ENCODE results near the gene CEACAM21.

CEACAM21 gene

DNA sequence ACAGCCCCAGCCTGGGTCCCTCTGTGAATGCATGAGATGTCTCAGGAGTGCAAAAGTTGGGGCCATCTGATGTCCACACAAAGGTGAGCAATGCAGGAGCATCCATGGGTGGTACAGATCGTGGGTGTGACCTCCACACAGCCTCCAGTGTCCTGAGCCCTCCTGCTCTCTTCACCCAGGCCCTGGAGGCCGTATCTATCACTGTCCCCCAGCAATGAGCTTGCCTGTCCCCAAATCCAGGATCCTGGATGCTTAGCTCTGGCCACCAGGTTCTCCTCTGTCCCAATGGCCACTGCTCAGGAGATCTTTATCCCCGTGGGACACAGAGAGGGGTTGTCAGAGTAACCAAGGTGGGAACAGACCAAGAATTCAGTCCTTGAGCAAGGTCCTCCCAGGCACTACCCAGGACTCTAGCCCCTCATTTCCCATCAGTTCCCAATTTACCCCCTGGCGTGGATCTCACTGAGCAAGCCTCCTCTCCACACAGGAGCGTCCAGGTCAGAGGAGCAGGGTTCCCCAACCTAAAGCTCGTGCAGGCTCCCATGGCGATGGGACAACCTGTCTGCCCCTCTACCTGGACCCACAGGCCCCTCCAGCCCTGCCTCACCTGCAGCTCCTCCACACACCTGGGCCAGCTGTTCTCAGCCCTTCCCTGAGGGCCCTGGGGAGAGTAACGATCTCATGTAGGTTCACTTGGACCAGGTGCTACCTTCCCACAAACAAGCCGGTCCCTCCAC, 11.3 kb downstream of the CEACAM21 start:
- ChIA-PET CTCF (no interaction called here), POLR2A (ENCODE audit: low non-redundant PET) (no interaction called here)
- DNase-seq (ENCODE audit: low spot score): no peak
- TF ChIP-seq, protein P1, sequence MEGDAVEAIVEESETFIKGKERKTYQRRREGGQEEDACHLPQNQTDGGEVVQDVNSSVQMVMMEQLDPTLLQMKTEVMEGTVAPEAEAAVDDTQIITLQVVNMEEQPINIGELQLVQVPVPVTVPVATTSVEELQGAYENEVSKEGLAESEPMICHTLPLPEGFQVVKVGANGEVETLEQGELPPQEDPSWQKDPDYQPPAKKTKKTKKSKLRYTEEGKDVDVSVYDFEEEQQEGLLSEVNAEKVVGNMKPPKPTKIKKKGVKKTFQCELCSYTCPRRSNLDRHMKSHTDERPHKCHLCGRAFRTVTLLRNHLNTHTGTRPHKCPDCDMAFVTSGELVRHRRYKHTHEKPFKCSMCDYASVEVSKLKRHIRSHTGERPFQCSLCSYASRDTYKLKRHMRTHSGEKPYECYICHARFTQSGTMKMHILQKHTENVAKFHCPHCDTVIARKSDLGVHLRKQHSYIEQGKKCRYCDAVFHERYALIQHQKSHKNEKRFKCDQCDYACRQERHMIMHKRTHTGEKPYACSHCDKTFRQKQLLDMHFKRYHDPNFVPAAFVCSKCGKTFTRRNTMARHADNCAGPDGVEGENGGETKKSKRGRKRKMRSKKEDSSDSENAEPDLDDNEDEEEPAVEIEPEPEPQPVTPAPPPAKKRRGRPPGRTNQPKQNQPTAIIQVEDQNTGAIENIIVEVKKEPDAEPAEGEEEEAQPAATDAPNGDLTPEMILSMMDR (conservative IDR thresholded peaks at IDR 0.05; ENCODE audit: low read depth): no peak
- no peak overlapping the region for H3K27ac ChIP-seq

DNA sequence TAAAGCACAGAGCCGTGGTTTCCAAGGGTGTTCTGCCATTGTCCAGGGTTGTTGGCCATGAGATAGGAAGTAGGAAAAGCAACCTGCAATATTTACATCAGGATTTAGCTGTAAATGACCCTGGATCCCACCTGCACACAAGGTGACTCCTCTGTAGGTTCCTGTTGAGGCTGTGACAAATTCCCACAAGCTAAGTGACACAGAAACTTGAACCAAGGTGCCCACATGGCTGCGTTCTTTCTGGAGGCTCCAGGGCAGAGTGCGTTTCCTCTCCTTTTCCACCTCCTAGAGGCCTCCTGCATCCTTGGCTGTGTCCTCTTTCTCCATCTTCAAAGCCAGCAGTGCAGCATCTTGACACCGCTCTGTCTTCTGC, 11.9 kb downstream of the CEACAM21 start:
- POLR2A ChIA-PET (ENCODE audit: low non-redundant PET): no interaction called here
- TF ChIP-seq, protein P1 (conservative IDR thresholded peaks at IDR 0.05; ENCODE audit: low read depth): no peak
- CTCF ChIA-PET: interaction anchor here (0.5 to 1.1 kb wide), 3 partner anchors 10 to 45 kb away, joined by 3 to 7 read pairs (median 4); no protein-coding TSS in a partner anchor
- no peak overlapping the region for H3K27ac ChIP-seq
- DNase-seq (ENCODE audit: low spot score): no peak

DNA sequence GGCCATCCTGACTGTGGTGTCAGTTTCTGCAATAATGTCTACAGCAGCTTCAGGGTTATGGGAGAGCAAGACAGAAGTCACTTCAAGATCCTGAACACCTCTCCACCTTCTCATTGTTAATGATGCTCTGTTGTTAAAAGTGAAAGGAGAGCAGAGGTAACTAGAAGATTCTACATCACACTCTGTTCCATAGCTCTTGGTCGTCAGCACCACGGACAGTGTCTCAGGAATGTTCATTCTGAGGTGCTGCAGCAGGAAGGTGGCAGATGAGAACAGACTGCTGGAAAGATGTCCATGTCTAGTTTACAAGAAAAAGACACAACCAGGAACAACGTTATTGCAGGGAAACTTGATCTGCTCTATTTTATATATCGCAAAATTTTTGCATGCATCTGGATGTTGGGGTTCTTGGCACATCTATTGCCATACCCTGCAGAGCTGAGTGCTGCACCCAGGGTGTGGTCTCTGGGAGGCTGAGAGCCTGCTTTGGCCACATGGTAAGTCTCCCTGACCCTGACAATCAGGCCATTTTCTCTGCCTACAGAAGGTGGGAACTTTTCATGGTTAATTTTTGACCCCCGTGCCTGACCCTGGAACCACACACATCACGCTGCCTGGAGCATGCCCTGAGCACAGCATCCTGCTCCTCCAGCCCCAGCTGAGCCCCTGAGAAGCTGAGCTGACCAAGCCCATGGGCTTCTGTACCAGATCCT, 12.7 kb downstream of the CEACAM21 start:
- H3K27ac ChIP-seq: no peak overlapping the region
- TF ChIP-seq, protein P1 (conservative IDR thresholded peaks at IDR 0.05; ENCODE audit: low read depth): no peak
- ChIA-PET CTCF (interaction anchor here (0.5 to 1.1 kb wide), 4 partner anchors 9 to 46 kb away, joined by 3 to 7 read pairs (median 4); no protein-coding TSS in a partner anchor), POLR2A (ENCODE audit: low non-redundant PET) (no interaction called here)
- DNase-seq (ENCODE audit: low spot score): peak; percentile 49

DNA sequence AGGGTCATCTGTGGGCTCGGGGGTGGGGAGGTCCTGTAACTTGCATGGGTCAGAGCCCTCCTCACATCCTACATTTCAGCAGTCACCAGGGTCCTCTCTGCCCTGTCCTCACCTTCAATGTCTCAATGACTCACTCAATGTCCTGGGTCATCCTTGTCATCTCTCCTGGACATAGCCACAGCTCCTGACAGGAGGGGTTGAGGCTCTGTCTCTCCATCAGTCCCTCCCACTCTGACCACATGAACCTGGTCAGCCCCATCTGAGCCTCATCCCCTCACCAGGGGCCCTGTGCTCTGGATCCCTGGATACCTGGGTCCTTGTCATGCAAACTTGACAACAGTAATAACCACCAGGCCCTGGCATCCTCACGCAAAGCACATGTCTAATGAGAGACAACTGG, 13.4 kb downstream of the CEACAM21 start:
- CTCF ChIA-PET: no interaction called here
- no peak overlapping the region for H3K27ac ChIP-seq
- TF ChIP-seq, protein P1 (conservative IDR thresholded peaks at IDR 0.05; ENCODE audit: low read depth): no peak
- POLR2A ChIA-PET (ENCODE audit: low non-redundant PET): no interaction called here
- DNase-seq (ENCODE audit: low spot score): no peak

DNA sequence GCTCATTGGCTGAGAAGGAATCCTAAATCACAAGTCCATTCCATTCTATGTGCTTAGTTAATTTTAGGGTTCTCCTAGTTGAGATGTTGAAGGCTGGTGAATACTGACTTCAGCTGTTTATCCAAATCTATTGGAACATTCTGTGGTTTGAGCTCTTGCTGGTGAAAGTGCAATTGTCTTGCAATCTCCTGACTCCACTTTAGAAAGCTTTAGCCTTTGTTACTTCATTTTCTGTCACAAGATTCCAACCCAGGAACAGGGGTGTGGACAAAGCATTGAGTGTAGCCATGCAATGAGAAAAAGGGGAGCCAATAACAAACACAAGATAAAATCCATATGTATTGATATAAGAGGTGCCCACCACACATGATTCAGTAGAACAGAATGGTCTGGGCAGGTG, 15.0 kb downstream of the CEACAM21 start:
- ChIA-PET POLR2A (ENCODE audit: low non-redundant PET) (no interaction called here), CTCF (interaction anchor here (0.8 kb wide), 1 partner anchor 27 kb away, joined by 3 read pairs; no protein-coding TSS in a partner anchor)
- no peak for DNase-seq (ENCODE audit: low spot score)
- no peak overlapping the region for H3K27ac ChIP-seq
- TF ChIP-seq, protein P1 (conservative IDR thresholded peaks at IDR 0.05; ENCODE audit: low read depth): no peak

DNA sequence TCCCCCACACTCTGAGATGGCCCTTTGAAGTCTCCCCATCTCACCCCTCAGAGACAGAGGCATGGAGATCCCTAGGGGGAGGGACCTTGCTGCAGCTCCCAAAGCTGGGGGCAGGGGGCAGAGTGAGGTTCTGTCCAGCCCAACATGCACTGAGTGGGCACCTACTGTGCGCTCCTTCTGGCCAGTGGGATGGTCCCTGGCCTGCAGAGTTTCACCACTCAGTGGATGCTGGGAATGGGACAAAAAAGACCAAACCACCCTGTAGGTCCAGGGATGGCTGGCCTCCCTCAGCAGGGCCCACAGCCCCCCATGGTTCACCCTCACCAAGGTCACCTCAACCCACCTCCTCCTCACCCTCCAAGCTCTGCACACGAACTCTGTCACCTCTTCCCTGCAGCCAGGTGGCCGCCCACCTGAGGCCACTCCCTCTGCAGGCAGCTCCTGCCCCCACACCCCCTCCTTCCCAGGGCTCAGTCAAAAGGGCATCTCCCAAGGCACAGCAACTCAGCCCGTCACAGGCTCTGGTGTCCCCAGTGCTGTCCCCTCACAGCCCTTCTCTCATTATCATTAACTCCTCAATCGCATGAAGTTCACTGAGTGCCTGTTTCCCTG, 16.1 kb downstream of the CEACAM21 start:
- TF ChIP-seq, protein P1 (conservative IDR thresholded peaks at IDR 0.05; ENCODE audit: low read depth): no peak
- ChIA-PET POLR2A (ENCODE audit: low non-redundant PET) (no interaction called here), CTCF (no interaction called here)
- H3K27ac ChIP-seq: no peak overlapping the region
- no peak for DNase-seq (ENCODE audit: low spot score)

Measured in RWPE1 (cell line).